Raji (cell line): ENCODE measurements around the gene CD300E.

ENCODE experiments used
- POLR2A ChIP-seq: IDR thresholded peaks from 2 replicates; pipeline ENCODE4 v1.6.1; 2011; ENCODE audit warnings: low read depth, low read length, control low read depth; ENCODE audit not compliant: insufficient read depth

Gene CD300E

DNA sequence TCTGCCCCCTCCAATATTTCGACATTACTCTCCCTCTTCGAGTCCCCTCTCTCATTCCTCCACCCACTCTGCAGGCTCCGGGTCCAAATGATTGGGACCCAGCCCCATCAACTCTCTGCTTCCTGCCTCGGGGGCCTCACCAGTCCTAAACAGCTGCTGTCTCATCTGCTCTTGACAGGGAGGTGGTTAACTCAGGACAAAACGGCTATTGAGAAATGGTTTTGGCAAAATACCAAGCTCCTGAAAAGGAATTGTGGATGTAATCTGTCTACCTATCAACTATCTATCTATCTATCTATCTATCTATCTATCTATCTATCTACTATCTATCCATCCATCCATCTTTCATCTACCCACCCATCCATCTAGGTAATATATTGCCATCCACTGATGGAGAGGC, 58.4 kb downstream of the CD300E start:
- no peak for TF ChIP-seq POLR2A

DNA sequence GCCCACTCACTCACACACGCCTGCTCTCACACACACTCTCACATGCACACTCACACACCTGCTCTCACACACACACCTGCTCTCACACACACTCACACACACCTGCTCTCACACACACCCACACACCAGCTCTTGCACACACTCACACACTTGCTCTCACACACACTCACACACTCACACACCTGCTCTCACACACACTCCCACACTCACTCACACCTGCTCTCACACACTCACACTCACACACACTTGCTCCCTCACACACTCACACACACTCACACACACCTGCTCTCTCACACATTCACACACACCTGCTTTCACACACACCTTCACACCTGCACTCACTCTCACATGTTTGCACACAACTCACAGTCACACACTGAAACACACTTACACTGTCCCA, 60.2 kb downstream of the CD300E start:
- no peak for TF ChIP-seq POLR2A

DNA sequence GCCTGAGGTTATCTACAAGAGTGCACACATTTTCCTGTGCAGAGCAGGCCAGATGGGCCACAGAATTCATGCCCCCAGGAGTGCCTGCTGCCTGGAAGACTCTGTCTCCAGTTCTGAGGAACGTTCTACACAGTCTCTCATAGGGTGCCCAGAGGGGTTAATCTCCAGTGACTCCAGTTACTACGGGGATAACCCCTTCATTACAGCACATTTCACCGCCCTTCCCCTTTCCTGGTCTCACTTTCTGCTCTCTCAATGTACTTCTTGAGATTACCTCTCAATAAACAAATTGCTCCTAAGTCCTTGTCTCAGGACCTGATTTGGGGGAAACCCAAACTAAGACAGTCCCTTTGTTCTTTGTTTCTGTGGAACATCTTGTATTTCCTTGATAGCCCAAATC, 62.0 kb downstream of the CD300E start:
- no peak for TF ChIP-seq POLR2A
